HepG2 (cell line): ENCODE results near the gene ASAP2. TPM values are rescaled to one million over a fixed set of nuclear protein-coding genes. Genes with fewer than 3 reads are reported as not detected.

Source experiments
- ARHGAP35 ChIP-seq: sonication (generic); formaldehyde crosslinking; IDR thresholded peaks from 2 replicates; pipeline ENCODE4 v1.9.0; 2022; ENCODE audit warnings: mild to moderate bottlenecking, inconsistent platforms, moderate library complexity, missing genetic modification reagents, borderline replicate concordance
- ARID4A ChIP-seq: sonication (generic); formaldehyde crosslinking; IDR thresholded peaks from 2 replicates; pipeline ENCODE4 v1.5.0; 2020; ENCODE audit warnings: mild to moderate bottlenecking, missing genetic modification reagents, borderline replicate concordance
- ATF4 ChIP-seq, 2 experiments: fragments of 450-650 bp in 1 of 2; sonication (generic) in 1 of 2; formaldehyde crosslinking; IDR thresholded peaks; 2 replicates each; pipeline versions ENCODE4 v1.5.0 to v1.8.0; 2020 to 2022; ENCODE audit warnings: mild to moderate bottlenecking in 1 of 2, missing genetic modification reagents in 1 of 2
- BORCS8-MEF2B ChIP-seq: sonication (generic); formaldehyde crosslinking; IDR thresholded peaks from 2 replicates; pipeline ENCODE4 v1.8.0; 2022; ENCODE audit warnings: mild to moderate bottlenecking, missing genetic modification reagents
- CHD2 ChIP-seq: IDR thresholded peaks from 2 replicates; pipeline ENCODE4 v1.6.1; 2011; ENCODE audit warnings: low read depth, low read length, improper control_type of control experiment
- FOXA3 ChIP-seq: IDR thresholded peaks from 2 replicates; pipeline ENCODE4 v1.6.1; 2016; ENCODE audit warnings: missing genetic modification reagents, missing compliant biosample characterization
- HMG20B ChIP-seq: conservative IDR thresholded peaks from 2 replicates; pipeline ENCODE4 v1.6.1; 2016; ENCODE audit warnings: missing genetic modification reagents, missing compliant biosample characterization
- HOXD1 ChIP-seq: sonication (generic); formaldehyde crosslinking; IDR thresholded peaks from 2 replicates; pipeline ENCODE4 v1.5.0; 2020; ENCODE audit warnings: missing genetic modification reagents
- NFKB2 ChIP-seq: sonication (generic); formaldehyde crosslinking; IDR thresholded peaks from 2 replicates; pipeline ENCODE4 v1.4.0; 2020; ENCODE audit warnings: missing genetic modification reagents, borderline replicate concordance
- NR1H2 ChIP-seq: sonication (generic); formaldehyde crosslinking; IDR thresholded peaks from 2 replicates; pipeline ENCODE4 v1.8.1; 2022; ENCODE audit warnings: low read depth, missing genetic modification reagents, borderline replicate concordance
- SMARCC2 ChIP-seq: fragments of 450-650 bp; IDR thresholded peaks from 2 replicates; pipeline ENCODE4 v1.6.1; 2017; ENCODE audit warnings: antibody characterized with exemption, mild to moderate bottlenecking
- SPEN ChIP-seq: sonication (generic); formaldehyde crosslinking; IDR thresholded peaks from 2 replicates; pipeline ENCODE4 v1.5.1; 2020; ENCODE audit warnings: low read depth, mild to moderate bottlenecking, missing genetic modification reagents
- SYNCRIP ChIP-seq: fragments of 200-400 bp; formaldehyde crosslinking; IDR thresholded peaks from 2 replicates; pipeline ENCODE4 v1.6.1; 2018; ENCODE audit warnings: mild to moderate bottlenecking, low read depth, low read length; ENCODE audit not compliant: insufficient read depth
- TBP ChIP-seq: sonication (generic); formaldehyde crosslinking; IDR thresholded peaks from 2 replicates; pipeline ENCODE4 v1.5.0; 2020; ENCODE audit warnings: missing genetic modification reagents
- ZMAT3 ChIP-seq: sonication (generic); formaldehyde crosslinking; conservative IDR thresholded peaks from 2 replicates; pipeline ENCODE4 v1.7.0; 2021; ENCODE audit warnings: missing genetic modification reagents
- ZNF160 ChIP-seq: sonication (generic); formaldehyde crosslinking; IDR thresholded peaks from 2 replicates; pipeline ENCODE4 v1.8.0; 2022; ENCODE audit warnings: mild to moderate bottlenecking, inconsistent platforms, missing genetic modification reagents
- ZNF280D ChIP-seq: sonication (generic); formaldehyde crosslinking; IDR thresholded peaks from 2 replicates; pipeline ENCODE4 v1.5.1; 2020; ENCODE audit warnings: mild to moderate bottlenecking, missing genetic modification reagents
- ZNF567 ChIP-seq: sonication (generic); formaldehyde crosslinking; IDR thresholded peaks from 2 replicates; pipeline ENCODE4 v1.8.1; 2023; ENCODE audit warnings: mild to moderate bottlenecking, missing genetic modification reagents, borderline replicate concordance
- ZNF570 ChIP-seq: sonication (generic); formaldehyde crosslinking; IDR thresholded peaks from 2 replicates; pipeline ENCODE4 v1.4.0; 2020; ENCODE audit warnings: mild to moderate bottlenecking, missing genetic modification reagents, borderline replicate concordance
- ZUFSP ChIP-seq: sonication (generic); formaldehyde crosslinking; IDR thresholded peaks from 2 replicates; pipeline ENCODE4 v1.9.0; 2021; ENCODE audit warnings: missing genetic modification reagents, mild to moderate bottlenecking, borderline replicate concordance
- polyA plus RNA-seq, 8 experiments: library from polyadenylated mRNA; depleted of rRNA in 3 of 8; stranded (reverse) in 7 of 8; unstranded in 1 of 8; fragments of >200 nt; fragmentation: Illumina TruSeq in 4 of 8; extraction: Trizol in 4 of 8; gene quantifications; 2 replicates each; pipeline versions ENCODE4 v1.2.1 to v1.2.3, GENCODE V29; 2011 to 2016; ENCODE audit warnings: low read depth in 4 of 8, missing spikeins in 1 of 8, mixed read lengths in 1 of 8; ENCODE audit not compliant: insufficient read depth in 1 of 8
- total RNA-seq, 5 experiments: library from RNA; depleted of rRNA; stranded (reverse); fragments of >200 nt; fragmentation: Illumina TruSeq; extraction: Trizol; gene quantifications; 2 replicates each; pipeline ENCODE4 v1.2.3, GENCODE V29; 2016; ENCODE audit warnings: low read depth in 1 of 5

ASAP2 gene
- total and polyA plus RNA-seq, 2 of the 13 experiments (the other 11 are each of a cell fraction or from before 2014, with no cell fraction given) = 7.3 to 22.3 TPM

GRCh38 chr2:9232886-9233285 lies 26.3 kb downstream of the ASAP2 start (continued):
- TF ChIP-seq ATF4 (CRISPR knock-in tag; IDR thresholded peaks at IDR 0.05) (peak in 1 of 2 experiments; percentile 23; a peak in 2 of 4 replicates), ZNF280D (CRISPR knock-in tag) (no peak), CHD2 (no peak), ZNF567 (CRISPR knock-in tag) (no peak), SPEN (CRISPR knock-in tag) (no peak), ARID4A (CRISPR knock-in tag) (no peak), TBP (no peak), NR1H2 (CRISPR knock-in tag) (no peak), NFKB2 (no peak), HMG20B (CRISPR knock-in tag) (0 out of 2 replicates have a peak, but pooled peaks have one; percentile 35), ZUFSP (CRISPR knock-in tag) (no peak), FOXA3 (CRISPR knock-in tag) (no peak), SYNCRIP (no peak), ZMAT3 (CRISPR knock-in tag) (no peak), ZNF570 (CRISPR knock-in tag) (no peak), ZNF160 (CRISPR knock-in tag) (no peak), HOXD1 (no peak), SMARCC2 (no peak), ARHGAP35 (CRISPR knock-in tag) (no peak), BORCS8-MEF2B (CRISPR knock-in tag) (no peak)
